T-helper 17 cell (primary cell): ENCODE data around the gene EDN1. TPM values are rescaled to one million over a fixed set of nuclear protein-coding genes. Genes with fewer than 3 reads are reported as not detected.

Experiments used
- ATAC-seq: fragments of 150-1000 bp; cut with Tn5 transposase; 2 replicates; pipeline ENCODE4 v1.10.0; 2021; ENCODE audit warnings: mild to moderate bottlenecking, moderate library complexity
- DNase-seq, 3 donors: peaks; one replicate each; pipeline versions ENCODE4 v3.0.0 to v3.0.0-alpha.2; 2020 to 2021
- H3K9me3 ChIP-seq: one replicate; pipeline ENCODE4 v1.7.0; 2013; ENCODE audit warnings: low read length, mild to moderate bottlenecking; ENCODE audit not compliant: control insufficient read depth, poor library complexity, severe bottlenecking
- H3K27ac Mint-ChIP-seq: one replicate; pipeline ENCODE4 v1.8.0; 2022; ENCODE audit warnings: mild to moderate bottlenecking, moderate library complexity, mixed read lengths
- H3K27me3 Mint-ChIP-seq: one replicate; pipeline ENCODE4 v1.8.0; 2022; ENCODE audit warnings: mixed read lengths
- H3K36me3 Mint-ChIP-seq: one replicate; pipeline ENCODE4 v1.8.0; 2022; ENCODE audit warnings: low read depth, mixed read lengths
- H3K4me1 Mint-ChIP-seq: one replicate; pipeline ENCODE4 v1.8.0; 2022; ENCODE audit warnings: mild to moderate bottlenecking, mixed read lengths
- H3K4me3 Mint-ChIP-seq: one replicate; pipeline ENCODE4 v1.8.0; 2022; ENCODE audit warnings: mild to moderate bottlenecking, moderate library complexity, mixed read lengths
- total RNA-seq, 4 donors: library from RNA in 2 of 4; stranded (reverse) in 2 of 4; gene quantifications; one replicate each; pipeline ENCODE4 v1.2.3 and lab custom pipeline; 2022 to 2026

Gene EDN1
- total RNA-seq, 2 donors from 2014 or later = 0.57 to 1.2 TPM

DNA sequence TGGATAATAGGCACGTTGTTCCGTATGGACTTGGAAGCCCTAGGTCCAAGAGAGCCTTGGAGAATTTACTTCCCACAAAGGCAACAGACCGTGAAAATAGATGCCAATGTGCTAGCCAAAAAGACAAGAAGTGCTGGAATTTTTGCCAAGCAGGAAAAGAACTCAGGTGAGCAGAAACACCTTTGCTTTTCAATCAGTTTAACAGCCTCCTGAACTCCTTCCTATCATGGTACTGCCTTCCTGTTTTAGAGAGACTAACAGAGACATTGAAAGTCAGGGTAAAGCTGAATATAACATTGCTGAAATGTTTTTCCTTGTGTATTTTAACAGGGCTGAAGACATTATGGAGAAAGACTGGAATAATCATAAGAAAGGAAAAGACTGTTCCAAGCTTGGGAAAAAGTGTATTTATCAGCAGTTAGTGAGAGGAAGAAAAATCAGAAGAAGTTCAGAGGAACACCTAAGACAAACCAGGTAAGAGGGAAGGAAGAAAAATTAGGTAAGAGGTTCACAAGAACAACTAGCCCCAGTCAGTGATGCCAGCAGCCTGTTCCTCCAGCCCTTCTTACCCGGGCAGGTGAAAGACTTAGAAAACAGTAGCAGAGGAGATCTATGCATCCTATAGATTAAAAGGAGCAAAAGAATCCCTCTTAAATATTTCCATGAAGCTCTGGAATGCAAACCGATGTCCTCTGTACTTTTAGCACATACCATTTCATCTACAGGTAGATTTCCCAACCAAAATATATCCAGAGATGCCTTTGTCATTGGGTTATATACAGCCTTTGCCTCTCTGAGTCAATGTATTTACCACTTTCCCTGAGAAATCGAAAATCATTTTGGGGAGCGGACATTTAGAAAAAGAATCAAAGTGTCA is 4.0 kb downstream of the EDN1 start:
- ATAC-seq (no peak), DNase-seq (no peak)
- Mint-ChIP-seq H3K4me1 (peaks cover 12% of the 10 kb centered on the region), H3K4me3 (no peak overlapping the region), H3K36me3 (no peaks in the 10 kb centered on the region), H3K27me3 (peaks cover 54% of the 10 kb centered on the region), H3K27ac (no peak overlapping the region)
- H3K9me3 ChIP-seq = no peaks in the 10 kb centered on the region

DNA sequence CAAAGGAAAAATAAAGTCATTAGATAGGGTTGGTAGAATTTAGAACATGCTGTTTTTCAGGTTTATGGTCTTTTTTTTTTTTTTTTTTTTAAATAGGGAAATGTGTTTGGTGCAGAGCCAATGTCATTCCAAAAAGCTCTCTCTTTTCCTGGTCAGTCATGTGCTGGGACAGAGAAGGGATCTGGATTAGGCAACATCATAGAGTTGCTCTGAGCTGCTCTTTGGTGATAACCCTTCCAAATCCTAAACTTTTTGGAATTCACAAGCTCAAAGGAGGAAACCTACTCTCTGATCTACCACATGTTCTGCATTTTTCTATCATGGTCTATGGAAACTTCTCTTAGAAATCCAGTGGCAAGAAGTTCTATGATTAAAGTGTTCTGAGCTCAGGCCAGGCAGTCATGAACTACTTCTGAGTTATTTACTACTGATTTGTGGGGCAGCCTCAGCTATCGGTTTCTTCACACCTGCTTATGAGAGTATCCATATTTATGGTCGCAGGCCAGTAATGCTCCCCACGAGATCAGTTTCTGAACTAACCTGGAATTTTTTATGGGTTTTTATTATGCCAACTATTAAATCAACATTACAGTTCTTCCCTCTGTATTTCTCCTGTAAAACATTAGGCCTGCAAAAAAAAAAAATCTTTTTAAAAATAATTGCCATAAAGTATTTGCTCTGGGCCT is 4.8 kb downstream of the EDN1 start:
- DNase-seq = no peak

DNA sequence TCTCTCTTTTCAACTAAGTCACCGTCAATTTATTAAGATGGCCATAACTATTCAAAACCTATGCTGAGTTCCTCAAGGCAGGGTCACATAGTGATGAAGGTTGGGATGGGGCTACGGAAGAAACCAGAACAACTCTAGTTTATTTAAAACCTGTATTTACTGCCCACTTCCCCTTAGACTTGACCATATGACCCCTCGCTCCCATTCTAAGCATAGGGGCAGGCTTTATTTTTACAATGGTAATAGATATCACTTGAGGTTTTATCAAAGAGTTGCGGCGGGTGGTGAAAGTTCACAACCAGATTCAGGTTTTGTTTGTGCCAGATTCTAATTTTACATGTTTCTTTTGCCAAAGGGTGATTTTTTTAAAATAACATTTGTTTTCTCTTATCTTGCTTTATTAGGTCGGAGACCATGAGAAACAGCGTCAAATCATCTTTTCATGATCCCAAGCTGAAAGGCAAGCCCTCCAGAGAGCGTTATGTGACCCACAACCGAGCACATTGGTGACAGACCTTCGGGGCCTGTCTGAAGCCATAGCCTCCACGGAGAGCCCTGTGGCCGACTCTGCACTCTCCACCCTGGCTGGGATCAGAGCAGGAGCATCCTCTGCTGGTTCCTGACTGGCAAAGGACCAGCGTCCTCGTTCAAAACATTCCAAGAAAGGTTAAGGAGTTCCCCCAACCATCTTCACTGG is 5.5 kb downstream of the EDN1 start:
- H3K27me3 Mint-ChIP-seq = peaks cover 49% of the 10 kb centered on the region
- ATAC-seq (no peak), DNase-seq (no peak)
- no peak overlapping the region for H3K27ac Mint-ChIP-seq
- H3K36me3 Mint-ChIP-seq = no peaks in the 10 kb centered on the region
- H3K9me3 ChIP-seq = no peaks in the 10 kb centered on the region
- no peak overlapping the region for H3K4me3 Mint-ChIP-seq
- H3K4me1 Mint-ChIP-seq = no peaks in the 10 kb centered on the region

More for the DNA sequence above, 4.8 kb downstream of the EDN1 start:
- H3K9me3 ChIP-seq = no peaks in the 10 kb centered on the region
- Mint-ChIP-seq H3K27me3 (peaks cover 49% of the 10 kb centered on the region), H3K4me1 (peaks cover 4% of the 10 kb centered on the region), H3K36me3 (no peaks in the 10 kb centered on the region), H3K4me3 (no peak overlapping the region), H3K27ac (no peak overlapping the region)
- no peak for ATAC-seq

DNA sequence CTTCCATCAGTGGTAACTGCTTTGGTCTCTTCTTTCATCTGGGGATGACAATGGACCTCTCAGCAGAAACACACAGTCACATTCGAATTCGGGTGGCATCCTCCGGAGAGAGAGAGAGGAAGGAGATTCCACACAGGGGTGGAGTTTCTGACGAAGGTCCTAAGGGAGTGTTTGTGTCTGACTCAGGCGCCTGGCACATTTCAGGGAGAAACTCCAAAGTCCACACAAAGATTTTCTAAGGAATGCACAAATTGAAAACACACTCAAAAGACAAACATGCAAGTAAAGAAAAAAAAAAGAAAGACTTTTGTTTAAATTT is 6.1 kb downstream of the EDN1 start:
- DNase-seq (no peak), ATAC-seq (no peak)
- H3K4me3 Mint-ChIP-seq = no peak overlapping the region
- no peaks in the 10 kb centered on the region for H3K9me3 ChIP-seq
- H3K36me3 Mint-ChIP-seq = no peaks in the 10 kb centered on the region
- H3K4me1 Mint-ChIP-seq = no peaks in the 10 kb centered on the region
- no peak overlapping the region for H3K27ac Mint-ChIP-seq
- peaks cover 48% of the 10 kb centered on the region for H3K27me3 Mint-ChIP-seq

DNA sequence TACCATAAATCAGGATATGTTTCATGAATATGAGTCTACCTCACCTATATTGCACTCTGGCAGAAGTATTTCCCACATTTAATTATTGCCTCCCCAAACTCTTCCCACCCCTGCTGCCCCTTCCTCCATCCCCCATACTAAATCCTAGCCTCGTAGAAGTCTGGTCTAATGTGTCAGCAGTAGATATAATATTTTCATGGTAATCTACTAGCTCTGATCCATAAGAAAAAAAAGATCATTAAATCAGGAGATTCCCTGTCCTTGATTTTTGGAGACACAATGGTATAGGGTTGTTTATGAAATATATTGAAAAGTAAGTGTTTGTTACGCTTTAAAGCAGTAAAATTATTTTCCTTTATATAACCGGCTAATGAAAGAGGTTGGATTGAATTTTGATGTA is 6.4 kb downstream of the EDN1 start:
- no peak overlapping the region for H3K27ac Mint-ChIP-seq
- no peaks in the 10 kb centered on the region for H3K4me1 Mint-ChIP-seq
- no peaks in the 10 kb centered on the region for H3K36me3 Mint-ChIP-seq
- no peak for DNase-seq
- ATAC-seq = no peak
- peaks cover 46% of the 10 kb centered on the region for H3K27me3 Mint-ChIP-seq
- no peaks in the 10 kb centered on the region for H3K9me3 ChIP-seq
- H3K4me3 Mint-ChIP-seq = no peak overlapping the region

DNA sequence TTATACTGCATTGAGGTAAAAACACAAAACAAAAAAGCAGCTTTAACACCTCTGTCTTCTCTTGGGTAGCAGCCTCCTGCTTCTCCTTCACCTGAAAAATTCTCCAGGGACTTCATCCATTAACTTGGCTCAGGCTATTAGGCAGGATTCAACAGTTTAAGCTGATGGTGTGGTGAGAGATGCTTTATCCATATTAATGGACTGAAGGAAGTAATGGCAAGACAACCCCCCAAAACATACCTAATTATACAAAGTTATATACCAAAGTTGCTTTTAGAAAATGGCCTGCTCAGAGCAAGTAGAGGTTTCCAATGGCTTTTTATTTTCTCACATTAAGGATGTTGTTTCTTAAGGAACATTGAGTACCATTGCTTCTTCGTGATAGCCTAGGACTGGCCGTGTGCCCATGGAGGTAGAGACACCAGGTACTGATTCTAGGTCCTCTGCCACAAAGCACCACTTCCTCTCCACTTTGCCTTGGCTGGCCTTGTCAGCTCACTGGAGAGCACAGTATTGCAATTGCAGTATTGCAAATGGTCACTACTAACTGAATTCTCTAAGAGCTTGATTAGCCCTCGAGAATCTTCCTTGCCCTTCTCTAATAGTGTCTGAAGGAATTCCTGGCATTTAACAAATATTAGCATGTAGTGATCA is 7.3 kb downstream of the EDN1 start:
- no peaks in the 10 kb centered on the region for H3K9me3 ChIP-seq
- Mint-ChIP-seq H3K36me3 (no peaks in the 10 kb centered on the region), H3K4me1 (no peaks in the 10 kb centered on the region), H3K4me3 (no peak overlapping the region), H3K27ac (no peak overlapping the region), H3K27me3 (peaks cover 46% of the 10 kb centered on the region)
- ATAC-seq (no peak), DNase-seq (no peak)

DNA sequence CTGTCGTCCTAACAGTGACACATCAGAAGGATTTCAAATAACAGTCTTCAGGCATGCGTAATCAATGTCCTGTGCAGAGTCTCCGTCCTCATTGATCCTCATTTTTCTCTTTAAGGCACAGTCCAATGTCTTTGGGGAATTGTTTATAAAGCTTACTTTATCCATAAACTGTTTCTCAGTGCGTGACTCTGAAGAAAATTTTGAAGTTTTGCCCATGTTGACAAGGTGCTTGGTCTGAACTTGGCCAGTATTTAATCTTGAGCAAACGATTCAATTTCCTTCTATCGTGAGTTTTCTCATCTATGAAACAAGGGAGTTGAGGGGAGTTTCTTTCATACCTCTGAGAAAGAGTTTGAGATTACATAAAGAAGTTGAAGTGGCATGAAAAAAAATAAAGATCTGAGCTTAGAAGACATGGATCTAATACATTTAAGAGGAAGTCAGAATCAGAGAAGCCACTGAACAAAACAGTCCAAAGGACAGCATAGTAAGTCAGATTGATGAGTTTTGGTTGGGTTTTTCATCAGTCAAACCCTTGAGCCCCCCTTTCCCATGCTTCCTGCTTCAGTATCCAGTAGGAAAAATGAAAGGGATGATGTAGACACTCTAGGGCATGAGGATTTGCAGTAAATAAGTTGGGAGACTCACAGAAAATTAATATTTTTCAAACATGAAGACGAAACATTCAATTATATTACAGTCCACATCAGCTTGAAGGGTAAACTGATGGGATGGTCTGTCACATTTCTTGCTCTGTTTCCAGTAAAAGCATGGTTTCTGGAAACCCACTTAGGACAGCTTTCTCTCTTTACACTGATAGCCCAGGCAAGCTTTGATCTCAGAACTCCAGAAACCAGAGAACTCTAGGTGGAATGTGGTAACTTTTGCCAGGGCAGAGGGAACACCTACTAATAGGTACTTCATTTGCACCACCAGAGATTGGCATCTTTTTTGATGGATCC is 8.1 kb downstream of the EDN1 start:
- Mint-ChIP-seq H3K4me3 (no peak overlapping the region), H3K27ac (no peak overlapping the region), H3K36me3 (no peaks in the 10 kb centered on the region), H3K4me1 (no peaks in the 10 kb centered on the region), H3K27me3 (peaks cover 38% of the 10 kb centered on the region)
- ATAC-seq (no peak), DNase-seq (no peak)
- H3K9me3 ChIP-seq = no peaks in the 10 kb centered on the region

DNA sequence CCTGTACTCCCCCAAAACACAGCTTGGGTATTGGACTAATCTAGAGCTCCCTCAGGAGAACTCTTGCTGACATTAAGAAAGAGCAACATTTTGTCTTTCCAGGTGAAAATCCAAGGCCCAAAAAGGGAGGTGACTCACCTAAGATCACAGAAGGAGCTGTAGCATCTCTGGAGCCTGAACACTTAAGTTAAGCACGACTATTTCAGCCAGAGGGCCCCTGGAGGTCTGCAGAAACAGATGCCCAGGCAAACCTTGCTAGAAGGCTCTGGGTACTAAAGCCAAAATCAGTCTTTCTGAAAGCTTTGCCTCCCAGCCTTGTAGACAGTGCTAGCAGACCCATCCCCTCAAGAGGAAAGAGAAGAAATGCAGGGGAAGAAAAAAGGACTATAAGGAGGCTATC is 8.8 kb downstream of the EDN1 start:
- Mint-ChIP-seq H3K4me1 (no peaks in the 10 kb centered on the region), H3K27me3 (peaks cover 38% of the 10 kb centered on the region), H3K27ac (no peak overlapping the region), H3K4me3 (no peak overlapping the region), H3K36me3 (no peaks in the 10 kb centered on the region)
- no peak for DNase-seq
- no peak for ATAC-seq
- no peaks in the 10 kb centered on the region for H3K9me3 ChIP-seq

DNA sequence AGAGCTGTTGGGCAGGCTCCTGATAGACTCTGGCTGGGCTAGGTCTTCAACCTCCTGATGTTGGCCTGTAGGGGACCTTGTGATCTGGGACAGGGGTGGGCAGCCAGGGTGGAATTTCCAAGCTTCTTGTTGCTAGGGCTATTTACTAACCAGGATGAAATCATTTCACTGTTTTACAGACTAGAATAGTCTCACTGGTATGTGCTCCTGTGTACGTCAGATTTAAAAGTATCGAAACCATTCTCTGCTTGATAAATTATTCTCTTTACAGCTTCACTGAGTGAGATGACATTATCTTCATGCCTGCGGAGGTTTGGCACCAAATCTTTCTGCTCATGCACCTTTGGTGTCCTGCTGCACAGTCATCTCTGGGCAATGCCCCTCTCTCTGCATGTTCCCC is 10.9 kb downstream of the EDN1 start:
- Mint-ChIP-seq H3K27ac (no peak overlapping the region), H3K27me3 (peaks cover 45% of the 10 kb centered on the region), H3K4me3 (no peak overlapping the region), H3K4me1 (no peaks in the 10 kb centered on the region), H3K36me3 (no peaks in the 10 kb centered on the region)
- ATAC-seq = no peak
- no peak for DNase-seq
- no peaks in the 10 kb centered on the region for H3K9me3 ChIP-seq

DNA sequence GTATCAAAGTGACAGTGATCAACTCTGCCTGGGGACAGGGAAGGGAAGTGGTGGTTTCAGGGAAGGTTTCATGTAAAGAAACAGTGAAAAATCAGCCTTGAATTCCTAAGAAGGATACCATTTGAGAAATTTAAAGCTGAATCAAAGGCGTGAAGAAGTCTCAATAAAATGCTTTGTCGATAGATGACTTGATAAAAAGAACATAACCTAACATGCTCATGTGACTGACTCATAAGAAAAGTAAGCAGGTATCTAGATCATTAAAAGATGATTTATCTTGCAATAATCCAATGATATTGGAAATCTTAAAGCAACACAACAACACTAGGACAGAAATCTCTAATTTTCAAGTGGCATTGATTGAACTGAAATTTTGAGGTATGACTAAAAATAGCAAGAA is 14.3 kb downstream of the EDN1 start:
- H3K9me3 ChIP-seq = no peaks in the 10 kb centered on the region
- no peak for DNase-seq
- H3K36me3 Mint-ChIP-seq = no peaks in the 10 kb centered on the region
- H3K27me3 Mint-ChIP-seq = peaks cover 56% of the 10 kb centered on the region
- no peak overlapping the region for H3K4me3 Mint-ChIP-seq
- ATAC-seq = no peak
- no peaks in the 10 kb centered on the region for H3K4me1 Mint-ChIP-seq
- no peak overlapping the region for H3K27ac Mint-ChIP-seq

DNA sequence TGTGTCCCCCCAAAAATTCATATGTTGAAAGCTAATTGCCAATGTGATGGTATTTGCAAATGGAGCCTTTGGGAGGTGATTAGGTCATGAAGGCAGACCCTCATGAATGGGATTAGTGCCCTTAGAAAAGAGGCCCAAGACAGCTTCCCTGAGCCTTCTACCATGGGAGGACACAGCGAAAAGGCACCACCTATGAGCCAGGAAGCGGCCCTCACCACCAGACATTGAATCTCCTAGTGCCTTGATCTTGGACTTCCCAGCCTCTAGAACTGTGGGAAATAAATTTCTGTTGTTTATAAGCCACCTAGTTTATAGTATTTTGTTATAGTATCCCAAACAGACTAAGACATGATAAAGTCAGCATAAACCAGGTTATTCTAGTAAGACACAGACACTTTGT is 18.9 kb downstream of the EDN1 start:
- H3K9me3 ChIP-seq = no peaks in the 10 kb centered on the region
- no peak overlapping the region for H3K27ac Mint-ChIP-seq
- no peaks in the 10 kb centered on the region for H3K4me1 Mint-ChIP-seq
- DNase-seq (no peak), ATAC-seq (no peak)
- no peak overlapping the region for H3K4me3 Mint-ChIP-seq
- H3K27me3 Mint-ChIP-seq = peaks cover 44% of the 10 kb centered on the region
- H3K36me3 Mint-ChIP-seq = no peaks in the 10 kb centered on the region

DNA sequence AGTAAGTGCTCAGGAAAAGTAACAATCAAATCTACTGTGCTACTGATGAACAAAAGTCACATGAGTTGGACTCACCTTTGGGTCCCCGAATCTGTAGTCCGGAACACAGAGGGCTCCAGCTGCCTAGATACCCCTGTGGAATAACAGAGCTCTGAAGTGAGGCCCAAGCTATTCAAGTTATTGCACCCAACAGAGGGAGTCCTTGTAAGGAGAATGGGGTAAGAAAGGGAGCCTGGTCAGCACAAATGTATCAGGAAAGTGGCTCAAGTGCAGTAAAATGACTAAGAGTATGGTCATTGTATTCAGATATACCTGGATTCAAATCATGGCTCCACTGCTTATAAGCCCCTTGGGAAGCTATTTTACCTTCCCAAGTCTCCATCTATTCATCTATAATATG is 20.9 kb downstream of the EDN1 start:
- no peaks in the 10 kb centered on the region for H3K9me3 ChIP-seq
- Mint-ChIP-seq H3K27ac (no peak overlapping the region), H3K36me3 (no peaks in the 10 kb centered on the region), H3K4me1 (no peaks in the 10 kb centered on the region), H3K4me3 (no peak overlapping the region), H3K27me3 (peaks cover 35% of the 10 kb centered on the region)
- ATAC-seq (no peak), DNase-seq (no peak)
